ENCODE data around the gene NUP214.
"Not testable (repeated sequence)": the region's sequence is repeated elsewhere in the genome, so short reads cannot be mapped to it uniquely, and the experiment has no call there.

The NUP214 gene

GRCh38 chr9:131116281-131117120 is 8.9 kb upstream of the NUP214 start:
- DNase-seq = no peak

GRCh38 chr9:131117121-131117761 is 8.1 kb upstream of the NUP214 start:
- no peak for DNase-seq

DNA sequence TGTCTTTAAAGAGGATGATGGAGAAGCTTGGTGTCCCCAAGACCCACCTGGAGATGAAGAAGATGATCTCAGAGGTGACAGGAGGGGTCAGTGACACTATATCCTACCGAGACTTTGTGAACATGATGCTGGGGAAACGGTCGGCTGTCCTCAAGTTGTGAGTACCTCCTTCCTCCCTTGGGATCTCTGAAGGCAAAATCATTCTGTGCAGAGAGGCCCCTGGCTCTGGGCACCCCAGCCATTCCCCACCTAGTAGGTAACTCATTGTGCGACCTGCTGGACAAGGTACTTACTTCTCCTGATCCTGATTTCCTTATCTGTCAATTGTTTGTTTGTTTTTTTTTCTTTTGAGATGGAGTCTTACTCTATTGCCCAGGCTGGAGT is 7.6 kb upstream of the NUP214 start:
- no peak for DNase-seq

DNA sequence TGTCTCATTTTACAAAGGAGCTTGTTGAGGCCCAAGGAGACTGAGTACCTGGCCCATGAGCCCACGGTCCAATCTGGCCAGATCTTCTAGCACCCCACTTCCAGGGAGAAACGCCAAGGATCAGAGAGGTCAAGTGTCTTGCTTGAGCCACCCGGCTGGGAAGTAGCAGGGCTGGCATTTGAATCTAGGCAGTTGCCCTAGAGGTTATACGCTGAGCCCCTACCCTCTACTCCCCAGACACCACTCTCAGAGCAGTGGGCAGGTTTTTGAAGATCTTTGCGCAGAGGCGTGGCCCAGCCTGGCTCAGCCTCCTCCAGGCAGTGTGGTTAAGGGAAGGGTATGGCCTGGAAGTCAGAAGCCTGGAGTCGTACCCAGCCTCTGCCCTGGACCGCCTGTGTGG is 5.8 kb upstream of the NUP214 start:
- no peak for DNase-seq

GRCh38 chr9:131120620-131121228 is 4.7 kb upstream of the NUP214 start:
- DNase-seq = no peak

DNA sequence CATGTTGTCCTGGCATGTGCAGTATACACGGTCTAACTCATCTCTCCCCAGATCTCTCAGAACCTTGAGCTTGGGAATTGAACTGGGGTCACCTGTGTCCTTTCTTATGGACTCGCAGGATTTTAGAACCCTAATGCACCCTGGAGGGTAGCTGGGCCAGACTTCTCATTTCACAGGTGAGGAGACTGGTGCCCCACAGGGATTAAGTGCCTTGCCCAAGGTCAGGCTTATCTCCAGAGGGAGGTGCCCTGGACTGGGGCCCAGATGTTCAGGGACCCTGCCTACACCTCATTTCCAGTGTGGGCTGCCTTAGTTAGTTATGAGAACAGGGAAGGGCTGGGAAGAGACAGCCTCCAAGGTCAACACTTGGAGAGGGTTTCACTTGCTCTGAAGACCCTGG is 4.0 kb upstream of the NUP214 start:
- DNase-seq = no peak

- no peak for DNase-seq
These were observed 3.2 kb upstream of the NUP214 start for GRCh38 chr9:131122158-131122557.

GRCh38 chr9:131125038-131125287 is 423 bp upstream of the NUP214 start:
- no peak for DNase-seq

DNA sequence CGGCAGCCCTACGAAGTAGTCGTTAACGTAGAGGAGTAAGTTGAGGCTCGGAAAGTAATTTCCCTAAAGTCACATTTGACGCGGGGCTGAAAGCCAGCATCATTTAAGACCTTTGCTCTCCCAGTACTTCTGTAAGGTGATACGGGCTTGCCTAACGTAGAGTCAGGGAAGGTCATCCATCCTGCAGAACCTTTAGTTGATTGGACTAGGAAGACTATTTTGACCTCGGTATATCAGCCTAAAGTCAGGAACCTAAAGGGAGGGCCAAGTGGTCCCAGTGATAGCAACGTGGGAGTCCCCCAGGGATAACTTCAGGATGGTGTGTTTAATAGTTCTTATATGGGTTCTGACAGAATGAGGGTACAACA is 657 bp downstream of the NUP214 start:
- no peak for DNase-seq

- no peak for DNase-seq
These were observed 3.8 kb downstream of the NUP214 start for GRCh38 chr9:131129183-131129582.

DNA sequence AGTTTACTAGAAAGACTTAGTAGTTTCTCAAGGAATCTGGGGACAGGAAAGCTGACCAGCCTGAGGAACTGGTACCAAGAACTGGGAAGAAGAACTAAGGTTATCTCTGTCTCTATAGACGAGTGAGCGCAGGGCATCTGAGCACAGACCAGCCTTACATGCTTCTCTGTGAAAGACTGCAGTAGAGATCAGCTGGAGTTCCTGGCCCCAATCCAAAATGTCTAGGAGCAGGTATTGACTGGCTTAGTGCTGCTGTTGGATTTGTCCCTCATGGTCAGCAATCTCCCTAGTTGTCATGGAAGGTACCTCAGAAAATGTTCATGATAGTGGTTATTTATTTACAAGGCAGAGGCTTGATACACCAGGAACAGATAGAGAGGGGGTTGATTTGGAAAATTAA is 13.3 kb downstream of the NUP214 start:
- no peak for DNase-seq

DNA sequence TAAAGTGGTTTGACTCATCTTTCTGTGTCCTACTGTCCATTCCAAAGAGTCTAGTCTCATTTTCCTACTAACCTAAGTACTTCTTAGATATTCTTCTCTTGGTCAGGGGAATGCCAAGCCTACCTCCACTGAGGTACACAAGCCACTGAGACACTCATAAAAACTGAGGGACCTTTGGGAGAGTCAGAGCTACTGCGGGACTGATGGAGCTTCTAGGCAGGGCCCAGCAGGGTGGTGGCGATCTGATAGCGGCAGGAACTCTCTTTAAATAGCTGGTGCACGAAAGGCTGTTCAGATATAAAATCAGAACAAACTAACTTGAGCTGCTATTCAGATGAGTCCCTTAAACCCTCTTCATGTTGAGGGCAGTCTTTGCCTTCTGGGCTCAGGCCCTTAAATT is 14.7 kb downstream of the NUP214 start:
- no peak for DNase-seq

- DNase-seq = no peak
These were observed 15.2 kb downstream of the NUP214 start for GRCh38 chr9:131140550-131140949.

DNA sequence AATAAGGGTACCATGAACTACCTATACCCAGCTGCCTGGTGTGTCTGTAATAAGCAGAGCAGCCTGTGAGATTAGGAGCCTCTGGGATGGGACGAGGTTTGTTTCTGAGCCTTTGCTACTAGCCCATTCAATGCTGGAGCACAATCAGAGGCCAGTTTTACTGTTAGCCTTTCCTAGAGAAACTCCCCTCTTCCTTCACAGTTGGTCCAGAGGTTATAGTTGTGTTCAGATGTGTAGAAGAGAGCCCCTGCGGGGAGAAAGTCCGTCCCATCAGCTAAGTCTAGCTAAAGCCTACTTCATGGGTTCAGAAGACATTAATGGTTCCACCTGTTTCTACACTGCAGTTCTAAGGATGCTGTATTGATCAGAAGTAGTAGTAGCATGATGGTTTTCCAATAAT is 16.8 kb downstream of the NUP214 start:
- no peak for DNase-seq

- no peak for DNase-seq
These were observed 18.8 kb downstream of the NUP214 start for GRCh38 chr9:131144201-131144600.

DNA sequence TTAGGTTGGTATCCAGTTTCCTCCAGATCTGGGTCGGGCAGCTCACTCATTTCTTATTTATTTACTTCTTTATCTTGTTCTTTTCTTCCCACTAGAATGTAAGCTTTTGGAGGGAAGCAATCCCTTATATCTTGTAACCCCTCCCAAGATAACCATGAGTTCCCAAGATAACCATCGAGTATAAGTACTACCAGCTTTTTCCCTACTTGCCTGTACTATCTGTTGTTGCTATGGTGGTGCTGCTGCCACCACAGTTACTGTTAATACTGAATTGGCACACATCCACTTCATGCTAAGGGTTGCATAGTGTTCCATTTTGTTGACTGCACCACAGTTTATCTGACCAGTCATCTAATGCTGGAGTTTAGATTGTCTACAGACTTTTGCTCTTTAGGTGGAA is 19.9 kb downstream of the NUP214 start:
- no peak for DNase-seq

GRCh38 chr9:131146186-131146585 is 20.8 kb downstream of the NUP214 start:
- no peak for DNase-seq

- no peak for DNase-seq
These were observed 22.9 kb downstream of the NUP214 start for GRCh38 chr9:131148276-131148675.

- DNase-seq = no peak
These were observed 23.7 kb downstream of the NUP214 start for GRCh38 chr9:131148966-131149687.

- no peak for DNase-seq
These were observed 24.3 kb downstream of the NUP214 start for GRCh38 chr9:131149688-131150053.

- DNase-seq = no peak
These were observed 28.2 kb downstream of the NUP214 start for GRCh38 chr9:131153595-131153994.

DNA sequence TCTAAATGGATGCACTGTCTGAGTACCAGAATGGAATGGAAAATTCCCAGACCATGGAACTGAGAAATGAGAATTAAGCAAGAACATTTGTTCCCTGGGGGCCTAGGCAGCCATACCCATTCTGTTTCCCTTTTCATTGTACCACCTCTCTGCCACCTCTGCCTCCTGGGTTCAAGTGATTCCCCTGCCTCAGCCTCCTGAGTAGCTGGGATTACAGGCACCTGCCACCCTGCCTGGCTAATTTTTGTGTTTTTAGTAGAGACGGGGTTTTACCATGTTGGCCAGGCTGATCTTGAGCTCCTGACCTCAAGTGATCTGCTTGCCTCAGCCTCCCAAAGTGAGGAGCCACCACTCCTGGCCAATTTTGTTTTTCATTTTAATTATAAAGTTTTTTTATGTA is 33.3 kb downstream of the NUP214 start:
- DNase-seq = not testable (repeated sequence)

GRCh38 chr9:131160416-131161112 is 35.2 kb downstream of the NUP214 start:
- no peak for DNase-seq

Measured in activated CD4-positive, alpha-beta T cell treated with anti-CD3 and anti-CD28 coated beads, Interleukin-2, amount 50 U/mL, for 48 hours (primary cell).